Measurements from ENCODE around the gene FOXI2. TPM values are rescaled to one million over a fixed set of nuclear protein-coding genes. Genes with fewer than 3 reads are reported as not detected.

The FOXI2 gene
- total and polyA plus RNA-seq, 11 donors, result 0.14 to 0.61 (median 0.29) TPM; not detected in 3

DNA sequence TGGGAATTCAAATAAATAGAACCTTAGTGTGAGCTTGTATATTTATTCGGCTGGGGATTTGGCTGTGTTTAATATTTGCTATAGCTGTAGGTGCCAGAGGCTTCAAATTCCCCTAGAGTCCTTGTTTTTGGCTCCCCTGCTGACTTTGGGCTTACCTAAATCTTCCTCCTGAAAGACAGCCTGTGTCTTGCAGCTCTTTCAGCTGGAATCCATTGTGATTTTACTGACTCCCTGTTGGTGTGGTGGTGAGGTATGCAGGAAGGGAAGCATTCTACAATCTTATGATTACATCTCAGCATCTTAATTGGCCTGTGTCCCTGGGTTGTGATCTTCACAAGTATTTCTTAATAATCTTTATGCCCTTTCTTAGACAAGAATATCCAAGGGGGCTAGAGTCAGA, 25.9 kb downstream of the FOXI2 start:
- ATAC-seq (no peak), DNase-seq (no peak)
- Histone ChIP-seq H3K9me3 (peaks cover 0 to 5% (median 0%) of the 10 kb centered on the region in 12 donors), H3K4me3 (no peak overlapping the region), H3K36me3 (no peaks in the 10 kb centered on the region), H3K4me1 (no peaks in the 10 kb centered on the region), H3K27ac (no peak overlapping the region), H3K27me3 (peaks cover 0 to 18% (median 0%) of the 10 kb centered on the region in 9 donors)
- intact Hi-C loops (cut with DNase I), result no loop called here
- 32 to 53% (median 48%) methylated on average over 1 of the region's 1 CpG for WGBS, 4 donors
- TF ChIP-seq, protein P1, sequence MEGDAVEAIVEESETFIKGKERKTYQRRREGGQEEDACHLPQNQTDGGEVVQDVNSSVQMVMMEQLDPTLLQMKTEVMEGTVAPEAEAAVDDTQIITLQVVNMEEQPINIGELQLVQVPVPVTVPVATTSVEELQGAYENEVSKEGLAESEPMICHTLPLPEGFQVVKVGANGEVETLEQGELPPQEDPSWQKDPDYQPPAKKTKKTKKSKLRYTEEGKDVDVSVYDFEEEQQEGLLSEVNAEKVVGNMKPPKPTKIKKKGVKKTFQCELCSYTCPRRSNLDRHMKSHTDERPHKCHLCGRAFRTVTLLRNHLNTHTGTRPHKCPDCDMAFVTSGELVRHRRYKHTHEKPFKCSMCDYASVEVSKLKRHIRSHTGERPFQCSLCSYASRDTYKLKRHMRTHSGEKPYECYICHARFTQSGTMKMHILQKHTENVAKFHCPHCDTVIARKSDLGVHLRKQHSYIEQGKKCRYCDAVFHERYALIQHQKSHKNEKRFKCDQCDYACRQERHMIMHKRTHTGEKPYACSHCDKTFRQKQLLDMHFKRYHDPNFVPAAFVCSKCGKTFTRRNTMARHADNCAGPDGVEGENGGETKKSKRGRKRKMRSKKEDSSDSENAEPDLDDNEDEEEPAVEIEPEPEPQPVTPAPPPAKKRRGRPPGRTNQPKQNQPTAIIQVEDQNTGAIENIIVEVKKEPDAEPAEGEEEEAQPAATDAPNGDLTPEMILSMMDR (IDR thresholded peaks at IDR 0.05), result no peak
- no peak for TF ChIP-seq POLR2A (IDR thresholded peaks at IDR 0.05)

DNA sequence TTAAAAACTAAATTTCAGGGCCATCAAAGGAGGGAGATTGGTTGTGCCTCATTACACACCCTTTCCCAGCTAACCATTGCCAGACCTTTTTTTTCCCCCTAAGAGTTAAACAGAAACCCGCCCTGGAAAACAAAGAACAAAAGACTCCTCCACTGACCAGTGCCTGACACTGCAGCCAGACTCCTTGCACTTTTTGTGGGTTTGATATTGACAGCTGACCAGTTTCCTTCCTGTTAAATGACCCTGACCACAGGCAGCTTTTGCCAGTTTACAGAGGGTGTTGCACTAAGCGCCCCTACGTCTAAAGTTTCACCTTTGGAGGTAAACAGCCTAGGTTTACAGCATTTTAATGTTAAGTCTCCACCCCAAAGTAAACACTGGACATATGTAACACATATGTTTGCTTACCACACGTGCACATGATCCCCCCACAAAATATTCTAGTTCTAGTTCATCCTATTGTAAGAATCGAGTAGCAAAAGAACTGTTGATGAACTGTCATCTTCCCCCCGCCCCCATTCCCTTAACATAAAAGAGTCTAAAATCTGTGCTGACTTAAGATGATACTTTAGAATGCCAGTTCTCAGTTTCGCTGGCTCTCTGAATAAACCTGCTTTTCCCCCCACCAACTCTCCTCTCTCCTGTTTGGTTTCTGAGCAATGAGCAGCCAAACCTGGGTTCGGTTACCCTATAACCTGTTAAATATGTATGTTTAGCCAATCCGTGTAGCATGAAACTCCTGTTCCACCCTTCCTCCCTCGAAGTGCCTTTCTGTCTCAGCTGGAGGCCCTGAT, 38.0 kb downstream of the FOXI2 start:
- no peak for ATAC-seq
- intact Hi-C loops (cut with DNase I), result no loop called here
- Histone ChIP-seq H3K27me3 (peaks cover 0 to 2% (median 0%) of the 10 kb centered on the region in 9 donors), H3K4me3 (no peak overlapping the region), H3K27ac (no peak overlapping the region), H3K4me1 (peaks cover 0 to 9% (median 0%) of the 10 kb centered on the region in 12 donors), H3K9me3 (peaks cover 0 to 3% (median 0%) of the 10 kb centered on the region in 12 donors), H3K36me3 (no peaks in the 10 kb centered on the region)
- TF ChIP-seq, protein P1 (IDR thresholded peaks at IDR 0.05), result no peak
- TF ChIP-seq POLR2A (IDR thresholded peaks at IDR 0.05), result no peak
- 44 to 51% (median 50%) methylated on average over 10 of the region's 10 CpGs for WGBS, 4 donors
- no peak for DNase-seq

DNA sequence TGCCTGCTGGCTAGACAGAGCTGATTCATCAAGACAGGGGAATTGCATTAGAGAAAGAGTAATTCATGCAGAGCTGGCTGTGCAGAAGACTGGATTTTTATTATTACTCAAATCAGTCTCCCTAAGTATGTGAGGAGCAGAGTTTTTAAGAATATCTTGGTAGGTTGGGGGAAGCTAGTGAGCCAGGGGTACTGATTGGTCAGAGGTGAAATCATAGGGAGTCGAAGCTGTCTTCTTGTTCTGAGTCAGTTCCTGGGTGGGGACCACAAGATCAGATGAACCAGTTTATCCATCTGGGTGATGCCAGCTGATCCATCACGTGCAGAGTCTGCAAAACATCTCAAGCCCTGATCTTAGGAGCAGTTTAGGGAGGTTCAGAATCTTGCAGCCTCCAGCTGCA, 39.8 kb downstream of the FOXI2 start:
- H3K27ac ChIP-seq, result no peak overlapping the region
- WGBS, 4 donors, result 47 to 72% (median 57%) methylated on average over 2 of the region's 2 CpGs

DNA sequence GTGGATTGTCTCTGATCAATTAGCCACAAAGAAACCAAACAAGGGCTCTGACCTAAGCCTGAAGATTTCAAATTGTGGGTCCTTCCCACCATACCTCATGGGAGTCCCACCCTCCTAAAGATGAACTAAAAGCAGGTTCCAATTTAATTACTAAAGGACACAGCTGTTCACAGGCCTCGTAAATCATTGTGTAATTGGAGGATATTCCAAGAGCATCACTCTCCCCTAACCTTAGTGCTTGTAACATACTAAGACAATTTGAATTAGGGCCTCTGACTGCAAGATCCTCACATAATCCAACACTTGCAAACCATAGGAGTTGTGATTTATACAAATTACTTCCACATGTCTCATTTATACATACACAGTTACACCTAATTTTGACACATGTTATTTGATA, 44.4 kb downstream of the FOXI2 start:
- H3K9me3 ChIP-seq, result peaks cover 0 to 10% (median 0%) of the 10 kb centered on the region in 12 donors
- no peaks in the 10 kb centered on the region for H3K36me3 ChIP-seq
- no peak overlapping the region for H3K4me3 ChIP-seq
- intact Hi-C loops (cut with DNase I), result no loop called here
- no peaks in the 10 kb centered on the region for H3K27me3 ChIP-seq
- WGBS, 4 donors, result 57 to 75% (median 71%) methylated on average over 1 of the region's 1 CpG
- DNase-seq (no peak), ATAC-seq (no peak)
- H3K4me1 ChIP-seq, result no peaks in the 10 kb centered on the region
- H3K27ac ChIP-seq, result no peak overlapping the region
- TF ChIP-seq, protein P1 (IDR thresholded peaks at IDR 0.05), result no peak
- no peak for TF ChIP-seq POLR2A (IDR thresholded peaks at IDR 0.05)

More for the DNA sequence above, 39.8 kb downstream of the FOXI2 start:
- ATAC-seq, result no peak
- H3K4me3 ChIP-seq, result no peak overlapping the region
- H3K27me3 ChIP-seq, result peaks cover 0 to 2% (median 0%) of the 10 kb centered on the region in 9 donors
- no peaks in the 10 kb centered on the region for H3K9me3 ChIP-seq
- no peaks in the 10 kb centered on the region for H3K36me3 ChIP-seq
- peaks cover 0 to 9% (median 0%) of the 10 kb centered on the region in 12 donors for H3K4me1 ChIP-seq
- TF ChIP-seq, protein P1 (IDR thresholded peaks at IDR 0.05), result no peak
- no peak for TF ChIP-seq POLR2A (IDR thresholded peaks at IDR 0.05)
- DNase-seq, result no peak
- intact Hi-C loops (cut with DNase I), result no loop called here

Data from heart left ventricle (tissue), 16 donors.